Myometrial cell (primary cell): ENCODE measurements around the gene MS4A4E. TPM values are rescaled to one million over a fixed set of nuclear protein-coding genes. Genes with fewer than 3 reads are reported as not detected.

ENCODE experiments used
- total RNA-seq: library from RNA; depleted of rRNA; stranded (reverse); fragments of >200 nt; gene quantifications from 2 replicates; pipeline ENCODE4 v1.2.3, GENCODE V29; 2015

Gene MS4A4E
- total RNA-seq = not detected in 2 replicates

GRCh38 chr11:60242740-60243239, at the start of gene MS4A4E:
Gene MS4A4E (minus strand): TSS chr11:60243137. CDS start chr11:60230055, 13,082 bp downstream.

GRCh38 chr11:60280412-60280811, 37.5 kb upstream of the MS4A4E start, which contains the start of gene MS4A4A:
Gene MS4A4A (plus strand): TSS chr11:60280666. CDS start chr11:60280676, 10 bp downstream.

GRCh38 chr11:60182541-60183330, 60.2 kb downstream of the MS4A4E start, which contains the start of gene MS4A6A:
Gene MS4A6A (minus strand): TSS chr11:60183083. CDS start chr11:60181727, 1,356 bp downstream.

Other genes starting within 250 kb of the MS4A4E start
- not detected in 2 replicates for gene OOSP4B, start 226.0 kb downstream of the MS4A4E start, total RNA-seq
- not detected in 2 replicates for gene OOSP2, start 202.7 kb downstream of the MS4A4E start, total RNA-seq
- gene MS4A3, start 186.5 kb downstream of the MS4A4E start, total RNA-seq = not detected in 2 replicates
- gene MS4A2, start 154.5 kb downstream of the MS4A4E start, total RNA-seq = not detected in 2 replicates
- gene MS4A6A, start 60.1 kb downstream of the MS4A4E start, total RNA-seq = not detected in 2 replicates
- not detected in 2 replicates for gene MS4A4A, start 37.5 kb upstream of the MS4A4E start, total RNA-seq
- gene MS4A6E, start 84.1 kb upstream of the MS4A4E start, total RNA-seq = not detected in 2 replicates
- gene MS4A7, start 135.4 kb upstream of the MS4A4E start, total RNA-seq = not detected in 2 replicates
- gene MS4A14, start 153.3 kb upstream of the MS4A4E start, total RNA-seq = not detected in 2 replicates
- gene MS4A5, start 186.4 kb upstream of the MS4A4E start, total RNA-seq = not detected in 2 replicates
- not detected in 2 replicates for gene MS4A1, start 212.7 kb upstream of the MS4A4E start, total RNA-seq
- not detected in 2 replicates for gene MS4A12, start 249.6 kb upstream of the MS4A4E start, total RNA-seq